Fibroblast of mammary gland (primary cell): ENCODE results near the gene GRAMD2B.
"Not testable (repeated sequence)": the region's sequence is repeated elsewhere in the genome, so short reads cannot be mapped to it uniquely, and the experiment has no call there.

ENCODE experiments used
- DNase-seq: peaks from one replicate; pipeline ENCODE4 v3.0.0-alpha.2; 2010; ENCODE audit warnings: low read depth
- H3K4me3 ChIP-seq: 2 replicates; pipeline ENCODE4 v1.5.1; 2011; ENCODE audit warnings: low read depth, mild to moderate bottlenecking, low read length, moderate library complexity; ENCODE audit not compliant: control insufficient read depth
- CTCF ChIP-seq: conservative IDR thresholded peaks from 2 replicates; pipeline ENCODE4 v1.5.1; 2011; ENCODE audit warnings: low read depth, low read length, inconsistent platforms; ENCODE audit not compliant: control insufficient read depth, insufficient read depth

The GRAMD2B gene

GRCh38 chr5:126395198-126395597 lies 28.0 kb upstream of the GRAMD2B start:
- TF ChIP-seq CTCF: no peak
- no peak overlapping the region for H3K4me3 ChIP-seq
- DNase-seq: peak; percentile 14

GRCh38 chr5:126395605-126396004 lies 27.6 kb upstream of the GRAMD2B start:
- no peak overlapping the region for H3K4me3 ChIP-seq
- DNase-seq: no peak
- no peak for TF ChIP-seq CTCF

- H3K4me3 ChIP-seq: not testable (repeated sequence)
These were observed 26.5 kb upstream of the GRAMD2B start for GRCh38 chr5:126396721-126397120.

GRCh38 chr5:126398791-126399190 lies 24.4 kb upstream of the GRAMD2B start:
- no peak for DNase-seq
- H3K4me3 ChIP-seq: no peak overlapping the region
- TF ChIP-seq CTCF: no peak

More at GRCh38 chr5:126396721-126397120, 26.5 kb upstream of the GRAMD2B start:
- not testable (repeated sequence) for DNase-seq

- DNase-seq: no peak
- TF ChIP-seq CTCF: no peak
- no peak overlapping the region for H3K4me3 ChIP-seq
These were observed 22.5 kb upstream of the GRAMD2B start for GRCh38 chr5:126400621-126401251.

GRCh38 chr5:126402621-126403555 lies 20.3 kb upstream of the GRAMD2B start:
- TF ChIP-seq CTCF: no peak
- peak; percentile 30 for DNase-seq
- no peak overlapping the region for H3K4me3 ChIP-seq

GRCh38 chr5:126403876-126404275 lies 19.3 kb upstream of the GRAMD2B start:
- DNase-seq: peak; percentile 8
- TF ChIP-seq CTCF: no peak
- no peak overlapping the region for H3K4me3 ChIP-seq
